ENCODE results near the gene RBMS3.
"Not testable (repeated sequence)": the region's sequence is repeated elsewhere in the genome, so short reads cannot be mapped to it uniquely, and the experiment has no call there.

Gene RBMS3

DNA sequence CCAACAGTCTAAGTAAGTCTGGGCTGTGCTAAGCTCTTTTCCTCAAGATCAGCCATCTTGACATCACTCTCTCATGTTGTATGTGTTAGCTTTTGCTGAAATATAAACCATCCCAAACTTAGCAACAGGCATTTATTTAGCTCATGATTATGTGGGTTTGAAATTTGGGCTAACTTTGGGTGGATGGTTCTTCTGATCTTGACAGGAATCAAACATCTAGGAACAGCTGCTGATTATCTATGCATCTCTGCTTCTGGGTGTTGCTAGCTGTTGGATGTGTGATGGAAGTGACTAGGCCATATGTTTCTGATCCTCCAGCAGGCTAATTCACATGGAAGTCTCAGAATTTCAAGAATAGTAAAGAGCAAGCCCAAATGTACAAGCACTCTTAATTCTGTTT lies 710.3 kb downstream of the RBMS3 start:
- DNase-seq = no peak

DNA sequence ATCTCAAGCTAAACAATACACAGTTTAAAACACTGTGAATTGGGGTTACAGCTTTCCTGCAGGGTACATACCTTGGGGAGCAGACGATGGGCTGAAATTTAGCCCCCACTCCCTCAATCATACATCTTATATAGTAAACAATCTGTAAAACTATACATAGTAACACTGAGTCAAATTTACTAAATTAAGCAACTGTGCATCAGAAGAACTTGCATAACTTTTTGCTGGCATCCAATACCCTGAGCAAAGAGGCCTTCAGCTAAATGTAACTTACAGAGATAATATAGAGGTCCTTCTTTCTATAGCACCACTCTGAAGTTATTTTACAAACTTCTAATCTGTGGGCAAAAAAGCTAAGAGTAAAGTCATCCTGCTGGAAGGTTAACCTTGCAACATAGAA lies 721.9 kb downstream of the RBMS3 start:
- no peak for DNase-seq

DNA sequence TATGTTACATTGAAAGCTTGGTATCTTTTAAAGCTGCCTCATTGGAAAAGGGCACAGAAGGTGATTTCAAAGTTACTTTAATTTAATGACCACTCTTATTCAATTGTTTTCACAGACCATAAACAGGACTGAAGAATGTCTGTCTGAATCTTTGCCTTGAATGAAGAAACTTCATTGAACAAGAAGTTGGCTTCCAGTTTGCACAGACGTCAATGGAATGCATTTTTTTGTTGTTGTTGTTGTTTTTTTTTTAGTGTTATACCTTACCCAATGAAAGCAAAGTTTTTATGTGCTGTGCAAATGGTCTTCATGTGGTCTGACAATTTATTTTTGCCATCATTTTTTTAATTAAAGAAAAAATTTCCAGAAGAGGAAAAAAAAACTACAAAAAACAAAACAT lies 722.9 kb downstream of the RBMS3 start:
- no peak for DNase-seq

- DNase-seq = no peak
Observed at GRCh38 chr3:30004481-30004880, 723.6 kb downstream of the RBMS3 start.

GRCh38 chr3:30006111-30006510 lies 725.2 kb downstream of the RBMS3 start:
- no peak for DNase-seq

DNA sequence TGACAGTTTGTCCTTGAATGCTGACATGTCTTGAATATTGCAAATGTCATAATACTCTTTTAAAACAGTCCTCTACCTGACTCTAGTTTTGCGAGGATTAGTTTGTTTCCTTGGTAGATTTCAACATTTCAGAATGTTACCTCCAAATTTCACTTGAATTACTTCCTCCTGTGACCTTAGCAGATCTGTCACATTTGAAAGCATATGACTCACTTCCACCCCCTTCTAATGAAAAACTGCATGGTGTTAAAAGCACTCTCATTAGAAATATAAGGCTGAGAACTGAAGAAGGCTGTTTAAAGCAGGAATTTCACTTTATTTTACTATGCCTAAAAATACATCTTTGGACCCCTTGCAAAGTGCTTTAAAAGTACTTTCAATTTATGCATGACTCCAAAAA lies 726.8 kb downstream of the RBMS3 start:
- DNase-seq = no peak

GRCh38 chr3:30011237-30011803 lies 730.4 kb downstream of the RBMS3 start:
- no peak for DNase-seq

GRCh38 chr3:30012941-30013543 lies 732.2 kb downstream of the RBMS3 start:
- peak; percentile 8 for DNase-seq

- no peak for DNase-seq
Observed at GRCh38 chr3:30017901-30018300, 737.0 kb downstream of the RBMS3 start.

DNA sequence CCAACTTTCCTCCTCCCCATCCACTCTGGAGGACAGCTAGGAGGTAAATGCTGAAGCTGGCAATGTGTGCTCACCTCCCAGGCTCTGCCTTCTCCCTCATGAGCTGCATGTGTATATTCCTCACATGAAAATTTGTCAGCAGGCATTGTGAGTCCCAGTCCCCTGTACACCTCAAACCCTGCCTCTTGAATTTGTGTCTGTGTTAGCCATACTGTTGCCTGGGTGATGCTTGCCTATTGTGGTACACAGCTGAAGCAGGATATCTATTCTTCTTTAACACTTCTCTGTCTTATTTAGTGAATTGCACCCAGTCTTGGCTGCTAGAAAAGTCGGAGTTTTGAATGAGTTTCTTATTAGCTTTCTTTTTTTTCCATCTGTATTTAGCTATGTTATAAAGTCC lies 739.5 kb downstream of the RBMS3 start:
- DNase-seq = no peak

- DNase-seq = no peak
Observed at GRCh38 chr3:30024466-30024865, 743.6 kb downstream of the RBMS3 start.

DNA sequence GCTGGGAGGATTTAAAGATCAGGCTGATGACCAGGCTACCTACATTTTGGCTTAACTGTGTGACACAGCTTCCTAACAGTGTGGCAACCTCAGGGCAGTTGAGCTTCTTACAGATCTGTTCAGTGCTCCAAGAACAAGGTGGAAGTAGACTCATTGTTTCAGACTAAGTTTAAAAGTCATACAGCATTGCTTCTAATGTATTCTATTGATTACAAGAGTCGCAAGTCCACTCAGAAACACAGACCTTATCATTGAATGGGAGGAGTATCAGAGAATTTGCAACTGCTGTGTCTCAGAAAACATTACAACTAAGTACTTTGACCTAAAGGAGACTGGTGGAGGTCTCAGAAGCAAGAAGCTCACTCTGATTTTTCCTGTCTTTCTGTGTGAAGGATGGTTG lies 746.0 kb downstream of the RBMS3 start:
- no peak for DNase-seq

GRCh38 chr3:30034246-30034991 lies 753.5 kb downstream of the RBMS3 start:
- no peak for DNase-seq

DNA sequence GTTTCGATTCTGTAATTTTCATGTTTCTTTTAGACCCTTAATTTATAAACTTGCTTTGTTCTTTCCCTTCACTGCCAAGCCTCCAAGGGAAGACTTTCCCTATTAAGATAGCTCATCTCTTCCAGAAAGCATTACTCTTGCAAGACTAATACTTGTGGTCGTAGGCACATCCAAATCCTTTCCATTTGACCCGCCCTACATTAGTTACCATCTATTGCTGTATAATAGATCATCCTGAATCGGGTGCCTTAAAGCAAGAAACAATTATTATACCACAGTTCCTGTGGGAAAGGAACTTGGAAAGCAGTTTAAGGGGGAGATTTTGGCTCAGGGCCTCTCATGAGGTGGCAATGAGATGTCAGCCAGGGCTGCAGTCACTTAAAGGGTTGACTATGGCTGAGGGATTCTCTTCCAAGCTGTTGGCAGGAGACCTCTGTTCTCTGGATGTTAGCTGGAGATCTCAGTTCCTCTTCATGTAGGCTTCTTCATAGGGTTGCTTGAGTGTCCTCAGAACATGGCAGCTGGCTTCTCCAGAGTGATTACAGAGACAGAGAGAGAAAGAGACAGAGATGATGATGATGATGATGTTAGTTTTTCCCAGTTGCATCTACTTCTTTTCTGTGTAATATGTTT lies 755.2 kb downstream of the RBMS3 start:
- DNase-seq = no peak

DNA sequence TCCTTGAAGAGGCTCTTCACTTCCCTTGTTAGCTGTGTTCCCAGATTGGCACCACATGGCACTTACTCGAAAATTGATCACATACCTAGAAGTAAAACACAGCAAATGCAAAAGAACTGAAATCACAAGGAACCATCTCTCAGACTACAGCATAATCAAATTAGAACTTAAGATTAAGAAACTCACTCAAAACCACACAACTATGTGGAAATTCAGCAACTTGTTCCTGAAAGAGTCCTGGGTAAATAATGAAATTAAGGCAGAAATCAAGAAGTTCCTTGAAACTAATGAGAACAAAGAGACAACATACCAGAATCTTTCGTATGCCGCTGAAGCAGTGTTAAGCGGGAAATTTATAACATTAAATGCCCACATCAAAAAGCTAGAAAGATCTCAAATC lies 759.3 kb downstream of the RBMS3 start:
- DNase-seq = no peak

DNA sequence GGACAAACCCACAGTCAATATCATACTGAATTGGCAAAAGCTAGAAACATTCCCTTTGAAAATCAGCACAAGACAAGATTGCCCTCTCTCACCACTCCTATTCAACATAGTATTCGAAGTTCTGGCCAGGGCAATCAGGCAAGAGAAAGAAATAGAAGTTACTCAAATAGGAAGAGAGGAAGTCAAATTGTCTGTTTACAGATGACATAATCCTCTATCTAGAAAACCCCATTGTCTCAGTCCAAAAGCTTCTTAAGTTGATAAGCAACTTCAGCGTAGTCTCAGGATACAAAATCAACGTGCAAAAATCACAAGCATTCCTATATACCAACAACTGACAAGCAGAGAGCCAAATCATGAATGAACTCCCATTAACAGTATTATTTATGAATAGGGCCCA lies 760.6 kb downstream of the RBMS3 start:
- not testable (repeated sequence) for DNase-seq

GRCh38 chr3:30042274-30042859 lies 761.5 kb downstream of the RBMS3 start:
- DNase-seq = peak; percentile 0

- no peak for DNase-seq
Observed at GRCh38 chr3:30042916-30043555, 762.2 kb downstream of the RBMS3 start.

DNA sequence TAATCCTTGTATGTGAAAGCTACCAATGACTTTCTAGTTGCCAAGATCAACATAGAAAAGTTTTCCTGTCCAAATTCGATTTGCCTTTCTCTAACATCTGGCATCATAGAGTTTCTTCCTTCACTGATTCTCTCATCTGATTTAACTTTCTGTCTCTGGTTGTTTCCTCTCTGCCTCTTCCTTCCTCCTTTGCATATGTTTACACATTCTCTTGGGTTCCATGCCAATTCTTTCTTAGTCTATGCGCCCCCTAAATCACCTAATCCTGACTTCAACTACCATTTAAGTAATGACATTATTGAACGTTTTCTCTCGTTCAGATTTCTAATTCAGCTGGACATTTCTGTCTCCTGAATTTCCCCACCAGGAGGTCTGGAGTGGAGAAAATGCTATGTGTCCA lies 763.6 kb downstream of the RBMS3 start:
- no peak for DNase-seq

DNA sequence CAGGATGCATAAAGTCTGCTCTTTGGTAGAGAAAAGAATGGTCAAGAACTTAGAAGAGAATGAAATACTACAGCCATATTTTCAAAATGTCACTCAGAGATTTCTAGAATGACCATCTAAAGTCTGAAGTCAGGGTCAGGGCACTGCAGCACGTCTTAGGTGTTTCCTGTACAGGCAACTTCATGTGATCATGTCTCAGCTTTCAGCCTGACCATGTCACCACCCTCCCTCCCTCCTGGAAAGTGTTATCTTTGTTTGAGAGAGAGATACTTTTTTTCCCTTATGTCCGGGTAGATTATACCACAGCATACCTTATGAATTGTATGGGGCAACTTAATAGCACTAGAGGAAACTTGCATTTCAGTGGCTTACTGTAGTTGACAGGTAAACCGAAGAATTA lies 767.6 kb downstream of the RBMS3 start:
- no peak for DNase-seq

GRCh38 chr3:30050116-30050515 lies 769.2 kb downstream of the RBMS3 start:
- not testable (repeated sequence) for DNase-seq

DNA sequence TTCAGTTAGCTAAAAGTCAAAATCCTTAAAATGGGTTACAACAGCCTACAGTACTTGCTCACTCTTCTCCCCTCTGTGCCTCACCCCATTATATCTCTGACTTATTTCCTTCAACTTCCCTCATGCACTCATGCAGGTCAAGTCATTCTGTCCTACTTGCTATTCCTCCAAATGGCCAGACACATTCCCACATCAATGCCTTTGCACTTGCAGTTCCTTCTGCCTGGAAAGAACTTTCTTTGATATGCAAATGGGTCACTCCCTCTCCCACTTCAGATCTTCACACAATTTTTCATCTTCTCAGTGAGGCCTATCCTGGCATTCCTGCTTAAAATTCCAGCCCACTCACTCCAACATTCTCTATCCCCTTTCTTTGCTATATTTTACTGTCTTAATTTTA lies 778.4 kb downstream of the RBMS3 start:
- DNase-seq = no peak

Data from NCI-H774 (cell line).